Astrocyte of the hippocampus (primary cell): ENCODE results near the gene CCL23.
"Not testable (repeated sequence)": the region's sequence is repeated elsewhere in the genome, so short reads cannot be mapped to it uniquely, and the experiment has no call there.

Experiments used
- DNase-seq: peaks from one replicate; pipeline ENCODE4 v3.0.0; 2011; ENCODE audit warnings: low read depth, low spot score

The CCL23 gene

GRCh38 chr17:36017799-36018198 is at the start of gene CCL23:
Gene CCL23 (minus strand): TSS chr17:36017972. CDS start chr17:36017897, 75 bp downstream.
- no peak for DNase-seq

- DNase-seq = no peak
Observed at GRCh38 chr17:36066365-36066985, 48.7 kb upstream of the CCL23 start.

- DNase-seq = no peak
Observed at GRCh38 chr17:36063786-36064541, 46.2 kb upstream of the CCL23 start, which contains the start of gene CCL18. Gene CCL18 (plus strand): TSS chr17:36064272. CDS start chr17:36064343, 71 bp downstream.

- no peak for DNase-seq
Observed at GRCh38 chr17:36060816-36061215, 43.0 kb upstream of the CCL23 start.

- DNase-seq = no peak
Observed at GRCh38 chr17:36059406-36059805, 41.6 kb upstream of the CCL23 start.

- DNase-seq = no peak
Observed at GRCh38 chr17:36057911-36058310, 40.1 kb upstream of the CCL23 start.

- no peak for DNase-seq
Observed at GRCh38 chr17:36055921-36056520, 38.2 kb upstream of the CCL23 start.

- no peak for DNase-seq
Observed at GRCh38 chr17:36055171-36055570, 37.4 kb upstream of the CCL23 start.

- no peak for DNase-seq
Observed at GRCh38 chr17:36049643-36050042, 31.9 kb upstream of the CCL23 start.

GRCh38 chr17:36048066-36048465 is 30.3 kb upstream of the CCL23 start:
- no peak for DNase-seq

GRCh38 chr17:36036235-36036634 is 18.5 kb upstream of the CCL23 start:
- DNase-seq = no peak

GRCh38 chr17:36034127-36034526 is 16.4 kb upstream of the CCL23 start:
- DNase-seq = no peak

GRCh38 chr17:36030956-36031355 is 13.2 kb upstream of the CCL23 start:
- no peak for DNase-seq

- no peak for DNase-seq
Observed at GRCh38 chr17:36027761-36028160, 10.0 kb upstream of the CCL23 start.

GRCh38 chr17:36024106-36024869 is 6.5 kb upstream of the CCL23 start:
- no peak for DNase-seq

GRCh38 chr17:36019423-36019822 is 1.7 kb upstream of the CCL23 start:
- DNase-seq = no peak

GRCh38 chr17:36016555-36016954 is 1.2 kb downstream of the CCL23 start:
- DNase-seq = no peak

- DNase-seq = not testable (repeated sequence)
Observed at GRCh38 chr17:36015895-36016294, 1.9 kb downstream of the CCL23 start.

GRCh38 chr17:36014946-36015345 is 2.8 kb downstream of the CCL23 start:
- DNase-seq = no peak

GRCh38 chr17:36011201-36011600 is 6.6 kb downstream of the CCL23 start:
- no peak for DNase-seq

- DNase-seq = no peak
Observed at GRCh38 chr17:36008998-36009665, 8.6 kb downstream of the CCL23 start.
